Measurements from ENCODE around the gene B3GAT2. TPM values are rescaled to one million over a fixed set of nuclear protein-coding genes. Genes with fewer than 3 reads are reported as not detected.

The B3GAT2 gene
- total RNA-seq, 6 experiments from 2014 or later = not detected

- Mint-ChIP-seq H3K4me3 (no peak overlapping the region), H3K27me3 (ENCODE audit: insufficient read depth) (no peaks in the 10 kb centered on the region; the same call in none of the 2 replicates), H3K27ac (no peak overlapping the region), H3K9me3 (no peaks in the 10 kb centered on the region), H3K36me3 (ENCODE audit: low read depth) (no peaks in the 10 kb centered on the region), H3K4me1 (ENCODE audit: low read depth) (no peaks in the 10 kb centered on the region)
- DNase-seq = no peak
- TF ChIP-seq CTCF (IDR thresholded peaks at IDR 0.05) = no peak
Observed at GRCh38 chr6:70863343-70863742, 93.5 kb downstream of the B3GAT2 start.

GRCh38 chr6:70860920-70861319, 95.9 kb downstream of the B3GAT2 start:
- DNase-seq = no peak
- Mint-ChIP-seq H3K4me1 (ENCODE audit: low read depth) (no peaks in the 10 kb centered on the region), H3K36me3 (ENCODE audit: low read depth) (no peaks in the 10 kb centered on the region), H3K9me3 (no peaks in the 10 kb centered on the region), H3K27ac (no peak overlapping the region), H3K27me3 (ENCODE audit: insufficient read depth) (no peaks in the 10 kb centered on the region; the same call in none of the 2 replicates), H3K4me3 (no peak overlapping the region)
- no peak for TF ChIP-seq CTCF (IDR thresholded peaks at IDR 0.05)

GRCh38 chr6:70860045-70860444, 96.8 kb downstream of the B3GAT2 start:
- H3K36me3 Mint-ChIP-seq (ENCODE audit: low read depth) = no peaks in the 10 kb centered on the region
- no peak overlapping the region for H3K4me3 Mint-ChIP-seq
- DNase-seq = no peak
- no peaks in the 10 kb centered on the region; the same call in none of the 2 replicates for H3K27me3 Mint-ChIP-seq (ENCODE audit: insufficient read depth)
- H3K4me1 Mint-ChIP-seq (ENCODE audit: low read depth) = no peaks in the 10 kb centered on the region
- H3K27ac Mint-ChIP-seq = no peak overlapping the region
- no peak for TF ChIP-seq CTCF (IDR thresholded peaks at IDR 0.05)
- no peaks in the 10 kb centered on the region for H3K9me3 Mint-ChIP-seq

- no peaks in the 10 kb centered on the region for H3K36me3 Mint-ChIP-seq (ENCODE audit: low read depth)
- no peaks in the 10 kb centered on the region; the same call in 1 of the 2 replicates for H3K27me3 Mint-ChIP-seq (ENCODE audit: insufficient read depth)
- H3K4me1 Mint-ChIP-seq (ENCODE audit: low read depth) = no peaks in the 10 kb centered on the region
- H3K9me3 Mint-ChIP-seq = no peaks in the 10 kb centered on the region
- no peak overlapping the region for H3K4me3 Mint-ChIP-seq
- H3K27ac Mint-ChIP-seq = no peak overlapping the region
- no peak for DNase-seq
- TF ChIP-seq CTCF (IDR thresholded peaks at IDR 0.05) = no peak
Observed at GRCh38 chr6:70857387-70858077, 99.3 kb downstream of the B3GAT2 start.

GRCh38 chr6:70852667-70853246, 104.1 kb downstream of the B3GAT2 start:
- peaks cover 12% of the 10 kb centered on the region; the same call in 1 of the 2 replicates for H3K4me1 Mint-ChIP-seq (ENCODE audit: low read depth)
- DNase-seq = no peak
- no peak for TF ChIP-seq CTCF (IDR thresholded peaks at IDR 0.05)
- H3K9me3 Mint-ChIP-seq = no peaks in the 10 kb centered on the region
- no peaks in the 10 kb centered on the region for H3K36me3 Mint-ChIP-seq (ENCODE audit: low read depth)
- no peaks in the 10 kb centered on the region for H3K27me3 Mint-ChIP-seq (ENCODE audit: insufficient read depth)
- no peak overlapping the region for H3K27ac Mint-ChIP-seq
- no peak overlapping the region for H3K4me3 Mint-ChIP-seq
